Measurements from ENCODE around the gene CEACAM19.

GRCh38 chr19:44728178-44728577 is 56.9 kb downstream of the CEACAM19 start:
- TF ChIP-seq POLR2AphosphoS5 (IDR thresholded peaks at IDR 0.05) (no peak), CTCF (IDR thresholded peaks at IDR 0.05) (no peak), POLR2A (IDR thresholded peaks at IDR 0.05) (no peak)

All from gastroesophageal sphincter (tissue), 3 donors.